ENCODE data around the gene RFPL2.
"Not testable (repeated sequence)": the region's sequence is repeated elsewhere in the genome, so short reads cannot be mapped to it uniquely, and the experiment has no call there.

Gene RFPL2

GRCh38 chr22:32183625-32184024 is 21.2 kb downstream of the RFPL2 start:
- Histone ChIP-seq H3K27me3 (no peaks in the 10 kb centered on the region), H3K9me3 (replicated peaks in 1 of 11) (no peaks in the 10 kb centered on the region), H4K20me1 (no peaks in the 10 kb centered on the region), H3K4me3 (no peak overlapping the region), H3K4me1 (no peaks in the 10 kb centered on the region), H3K4me2 (no peak overlapping the region), H3K9ac (no peak overlapping the region), H3K36me3 (no peaks in the 10 kb centered on the region), H3K27ac (no peak overlapping the region)
- TF ChIP-seq Cebpa-rat (IDR thresholded peaks at IDR 0.05) = no peak

- no peaks in the 10 kb centered on the region for H4K20me1 ChIP-seq
- H3K27me3 ChIP-seq = no peaks in the 10 kb centered on the region
- H3K4me2 ChIP-seq = no peak overlapping the region
- H3K9me3 ChIP-seq (replicated peaks in 1 of 11) = peaks cover 0 to 12% (median 6%) of the 10 kb centered on the region in 11 experiments; a peak in 15 of 22 replicates
- TF ChIP-seq Cebpa-rat (IDR thresholded peaks at IDR 0.05) = no peak
- H3K4me3 ChIP-seq = no peak overlapping the region
- H3K27ac ChIP-seq = no peak overlapping the region
- H3K9ac ChIP-seq = no peak overlapping the region
- H3K4me1 ChIP-seq = no peaks in the 10 kb centered on the region
- no peaks in the 10 kb centered on the region for H3K36me3 ChIP-seq
Measured at GRCh38 chr22:32181043-32181442, 23.8 kb downstream of the RFPL2 start.

- Histone ChIP-seq H3K27me3 (no peaks in the 10 kb centered on the region), H3K4me1 (no peaks in the 10 kb centered on the region), H3K27ac (no peak overlapping the region), H3K9ac (no peak overlapping the region), H3K4me3 (no peak overlapping the region), H3K4me2 (no peak overlapping the region), H3K36me3 (no peaks in the 10 kb centered on the region), H4K20me1 (no peaks in the 10 kb centered on the region), H3K9me3 (replicated peaks in 1 of 11) (peaks cover 0 to 17% (median 10%) of the 10 kb centered on the region in 11 experiments; a peak in 15 of 22 replicates)
- TF ChIP-seq Cebpa-rat (IDR thresholded peaks at IDR 0.05) = no peak
Measured at GRCh38 chr22:32177221-32177765, 27.6 kb downstream of the RFPL2 start.

- Histone ChIP-seq H3K4me2 (no peak overlapping the region), H3K9ac (no peak overlapping the region)
Measured at GRCh38 chr22:32175683-32176644, 28.9 kb downstream of the RFPL2 start.

GRCh38 chr22:32175115-32175514 is 29.8 kb downstream of the RFPL2 start:
- TF ChIP-seq Cebpa-rat (IDR thresholded peaks at IDR 0.05) = no peak
- Histone ChIP-seq H3K4me3 (no peak overlapping the region), H3K27ac (no peak overlapping the region), H3K4me1 (no peaks in the 10 kb centered on the region), H3K9ac (no peak overlapping the region), H3K27me3 (no peaks in the 10 kb centered on the region), H4K20me1 (no peaks in the 10 kb centered on the region), H3K4me2 (no peak overlapping the region), H3K36me3 (no peaks in the 10 kb centered on the region), H3K9me3 (replicated peaks in 1 of 11) (peaks cover 0 to 17% (median 10%) of the 10 kb centered on the region in 11 experiments; a peak in 15 of 22 replicates)

More at GRCh38 chr22:32175683-32176644, 28.9 kb downstream of the RFPL2 start:
- no peak for TF ChIP-seq Cebpa-rat (IDR thresholded peaks at IDR 0.05)
- H3K4me1 ChIP-seq = no peaks in the 10 kb centered on the region
- peaks cover 0 to 17% (median 10%) of the 10 kb centered on the region in 11 experiments; a peak in 15 of 22 replicates for H3K9me3 ChIP-seq (replicated peaks in 1 of 11)
- H3K27me3 ChIP-seq = no peaks in the 10 kb centered on the region
- H3K27ac ChIP-seq = no peak overlapping the region
- no peak overlapping the region for H3K4me3 ChIP-seq
- H3K36me3 ChIP-seq = no peaks in the 10 kb centered on the region
- H4K20me1 ChIP-seq = no peaks in the 10 kb centered on the region

GRCh38 chr22:32165681-32166080 is 39.2 kb downstream of the RFPL2 start:
- H3K36me3 ChIP-seq = no peaks in the 10 kb centered on the region
- peak overlapping the region in 1 of 11 experiments; percentile 7; a peak in 1 of 22 replicates for H3K27ac ChIP-seq
- peak overlapping the region in 3 of 11 experiments; percentile 44 to 69 (median 68); a peak in 4 of 22 replicates for H3K4me2 ChIP-seq
- H3K9me3 ChIP-seq (replicated peaks in 1 of 11) = no peaks in the 10 kb centered on the region
- no peaks in the 10 kb centered on the region for H4K20me1 ChIP-seq
- no peak overlapping the region for H3K9ac ChIP-seq
- peaks cover 0 to 32% (median 7%) of the 10 kb centered on the region in 10 experiments; a peak in 9 of 20 replicates for H3K4me1 ChIP-seq
- no peak for TF ChIP-seq Cebpa-rat (IDR thresholded peaks at IDR 0.05)
- H3K4me3 ChIP-seq = no peak overlapping the region
- no peaks in the 10 kb centered on the region for H3K27me3 ChIP-seq

GRCh38 chr22:32164075-32164860 is 40.6 kb downstream of the RFPL2 start:
- TF ChIP-seq Cebpa-rat (IDR thresholded peaks at IDR 0.05) = no peak
- Histone ChIP-seq H3K27ac (peak overlapping the region in 4 of 11 experiments; percentile 32 to 63 (median 41); a peak in 7 of 22 replicates), H3K4me1 (peaks cover 0 to 36% (median 7%) of the 10 kb centered on the region in 10 experiments; a peak in 9 of 20 replicates), H3K4me2 (peak overlapping the region in 5 of 11 experiments; percentile 44 to 69 (median 51); a peak in 10 of 22 replicates), H3K9ac (peak overlapping the region in 1 of 11 experiments; percentile 8; a peak in 1 of 22 replicates), H3K36me3 (no peaks in the 10 kb centered on the region), H3K9me3 (replicated peaks in 1 of 11) (no peaks in the 10 kb centered on the region), H3K27me3 (no peaks in the 10 kb centered on the region), H3K4me3 (no peak overlapping the region), H4K20me1 (no peaks in the 10 kb centered on the region)

GRCh38 chr22:32160411-32160810 is 44.5 kb downstream of the RFPL2 start:
- H3K27me3 ChIP-seq, H3K27ac ChIP-seq: not testable (repeated sequence)

More at GRCh38 chr22:32160411-32160810, 44.5 kb downstream of the RFPL2 start:
- H3K4me3 ChIP-seq; H3K9ac ChIP-seq; H4K20me1 ChIP-seq; H3K4me2 ChIP-seq; H3K36me3 ChIP-seq; H3K9me3 ChIP-seq (replicated peaks in 1 of 11): not testable (repeated sequence)
- H3K4me1 ChIP-seq = peaks cover 0 to 27% (median 7%) of the 10 kb centered on the region in 10 experiments; a peak in 9 of 20 replicates

Data from BLaER1 treated with 17β-estradiol and CSF1 and Interleukin-3, amounts not matched to agents 10 nM and 100 nM (cell line).